KBM-7 (cell line): ENCODE data around the gene OR2AK2.
A peak's percentile ranks its signal among the peaks of the same experiment; 100 is the strongest.
"Not testable (repeated sequence)": the region's sequence is repeated elsewhere in the genome, so short reads cannot be mapped to it uniquely, and the experiment has no call there.

ENCODE experiments used
- DNase-seq: peaks from one replicate; pipeline ENCODE4 v3.0.0-alpha.2; 2015
- in situ Hi-C: fragments of 300-500 bp; cut with MboI; formaldehyde crosslinking; loops from 2 replicates; pipeline ENCODE4 v1.14.3; 2020; ENCODE audit warnings: low sequenced_read_pairs, low pct_unique_long_range_greater_than_20kb, mixed read lengths

OR2AK2 gene, protein sequence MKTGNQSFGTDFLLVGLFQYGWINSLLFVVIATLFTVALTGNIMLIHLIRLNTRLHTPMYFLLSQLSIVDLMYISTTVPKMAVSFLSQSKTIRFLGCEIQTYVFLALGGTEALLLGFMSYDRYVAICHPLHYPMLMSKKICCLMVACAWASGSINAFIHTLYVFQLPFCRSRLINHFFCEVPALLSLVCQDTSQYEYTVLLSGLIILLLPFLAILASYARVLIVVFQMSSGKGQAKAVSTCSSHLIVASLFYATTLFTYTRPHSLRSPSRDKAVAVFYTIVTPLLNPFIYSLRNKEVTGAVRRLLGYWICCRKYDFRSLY

GRCh38 chr1:247964933-247965332 lies at the start of gene OR2AK2:
OR2AK2 (plus strand) TSS chr1:247965233; CDS start chr1:247965377, 144 bp downstream.
- DNase-seq, result no peak
- in situ Hi-C loops, result no loop called here

DNA sequence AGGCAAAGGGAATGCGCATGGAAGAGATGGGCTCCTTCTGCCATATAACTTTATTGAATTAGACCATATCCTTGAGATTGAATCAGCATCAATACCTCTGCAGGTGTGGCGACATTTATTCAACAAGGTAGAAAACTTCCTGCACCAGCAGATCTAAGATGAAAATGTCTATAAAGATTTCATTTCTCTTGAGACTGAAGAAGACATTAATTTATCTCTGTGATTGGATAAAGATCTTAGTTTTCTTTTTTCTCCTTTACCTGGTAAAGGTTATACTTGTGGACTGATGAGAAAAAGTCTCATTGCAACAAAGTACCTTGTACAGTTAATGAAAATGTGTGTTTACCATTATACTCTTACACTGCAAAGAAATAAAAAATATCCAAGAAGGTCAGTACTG lies 45.1 kb upstream of the OR2AK2 start, which contains the start of gene OR2T8:
TSS of gene OR2T8 (plus strand) at position 301 of the 400 bp plus-strand sequence. CDS start 766 bp downstream, outside the sequence.
- no peak for DNase-seq
- in situ Hi-C loops, result no loop called here

DNA sequence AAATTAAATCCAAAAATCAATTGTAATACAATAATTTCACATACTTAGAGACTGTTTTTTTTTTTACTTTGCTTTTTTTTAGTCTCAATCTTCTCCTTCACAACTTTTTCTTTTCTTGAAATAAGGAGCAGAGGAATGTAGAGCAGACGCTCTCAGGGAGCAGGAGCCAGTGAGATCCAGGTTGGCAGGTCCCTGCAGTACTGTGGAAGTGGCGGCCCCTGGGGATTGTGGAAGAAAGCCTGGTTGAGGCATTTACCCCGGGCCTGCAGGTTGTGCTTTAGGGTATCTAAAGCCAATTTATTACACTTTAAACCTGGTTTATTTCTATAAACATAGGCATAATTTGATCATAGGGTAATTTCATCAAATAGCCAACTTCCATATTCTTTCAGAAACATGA lies 41.1 kb upstream of the OR2AK2 start:
- no peak for DNase-seq
- in situ Hi-C loops, result no loop called here

DNA sequence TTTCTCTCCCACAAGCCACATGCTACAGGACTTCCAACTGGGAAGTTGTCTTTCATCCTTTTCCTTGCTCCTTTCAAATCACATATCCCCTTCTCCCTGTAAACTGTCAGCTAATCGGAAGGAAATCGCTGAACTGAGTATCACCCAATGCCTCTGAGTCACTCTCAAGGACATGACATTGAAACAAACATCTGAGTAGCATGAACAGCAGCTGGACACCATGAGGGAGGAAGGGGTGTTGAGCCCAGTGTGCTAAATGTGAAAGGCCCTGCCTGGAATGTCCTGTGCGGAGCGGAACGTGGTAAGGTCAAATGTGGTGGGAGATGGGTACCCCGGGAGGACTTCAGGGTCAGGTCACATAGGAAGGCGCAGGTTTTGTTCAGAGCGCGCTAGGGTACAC lies 40.2 kb upstream of the OR2AK2 start, which contains the start of gene OR2AJ1:
TSS of gene OR2AJ1 (plus strand) at position 22 of the 400 bp plus-strand sequence. CDS start 8,880 bp downstream, outside the sequence.
- no peak for DNase-seq
- in situ Hi-C loops, result no loop called here

DNA sequence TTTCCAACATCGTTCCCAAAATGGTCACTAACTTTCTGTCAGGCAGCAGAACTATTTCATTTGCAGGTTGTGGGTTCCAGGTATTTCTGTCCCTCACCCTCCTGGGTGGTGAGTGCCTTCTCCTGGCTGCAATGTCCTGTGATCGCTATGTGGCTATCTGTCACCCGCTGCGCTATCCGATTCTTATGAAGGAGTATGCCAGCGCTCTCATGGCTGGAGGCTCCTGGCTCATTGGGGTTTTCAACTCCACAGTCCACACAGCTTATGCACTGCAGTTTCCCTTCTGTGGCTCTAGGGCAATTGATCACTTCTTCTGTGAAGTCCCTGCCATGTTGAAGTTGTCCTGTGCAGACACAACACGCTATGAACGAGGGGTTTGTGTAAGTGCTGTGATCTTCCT lies 31.0 kb upstream of the OR2AK2 start:
- DNase-seq, result no peak
- in situ Hi-C loops, result no loop called here

- in situ Hi-C loops, result no loop called here
Measured at GRCh38 chr1:247935781-247936180, 29.3 kb upstream of the OR2AK2 start.

DNA sequence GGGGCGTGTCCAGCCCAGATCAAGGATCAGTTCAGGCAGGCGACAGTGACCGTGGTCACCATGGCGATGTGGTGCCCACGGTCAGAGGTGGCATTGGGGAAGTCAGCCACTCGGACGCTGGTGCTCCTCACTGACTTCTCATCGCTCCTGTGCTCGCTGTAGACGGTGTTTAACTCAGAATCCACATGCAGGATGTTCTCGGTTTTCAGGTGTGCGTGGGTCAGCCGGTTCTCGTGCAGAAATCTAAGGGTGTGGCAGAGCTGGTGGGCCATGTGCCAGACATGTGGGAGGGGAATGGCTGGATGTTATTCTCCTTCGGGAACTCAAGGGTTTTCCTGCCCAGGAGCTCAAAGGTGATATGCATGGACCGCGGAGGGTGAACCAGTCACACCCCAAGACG lies 28.6 kb upstream of the OR2AK2 start:
- in situ Hi-C loops, result no loop called here

More at GRCh38 chr1:247935781-247936180, 29.3 kb upstream of the OR2AK2 start:
- no peak for DNase-seq

DNA sequence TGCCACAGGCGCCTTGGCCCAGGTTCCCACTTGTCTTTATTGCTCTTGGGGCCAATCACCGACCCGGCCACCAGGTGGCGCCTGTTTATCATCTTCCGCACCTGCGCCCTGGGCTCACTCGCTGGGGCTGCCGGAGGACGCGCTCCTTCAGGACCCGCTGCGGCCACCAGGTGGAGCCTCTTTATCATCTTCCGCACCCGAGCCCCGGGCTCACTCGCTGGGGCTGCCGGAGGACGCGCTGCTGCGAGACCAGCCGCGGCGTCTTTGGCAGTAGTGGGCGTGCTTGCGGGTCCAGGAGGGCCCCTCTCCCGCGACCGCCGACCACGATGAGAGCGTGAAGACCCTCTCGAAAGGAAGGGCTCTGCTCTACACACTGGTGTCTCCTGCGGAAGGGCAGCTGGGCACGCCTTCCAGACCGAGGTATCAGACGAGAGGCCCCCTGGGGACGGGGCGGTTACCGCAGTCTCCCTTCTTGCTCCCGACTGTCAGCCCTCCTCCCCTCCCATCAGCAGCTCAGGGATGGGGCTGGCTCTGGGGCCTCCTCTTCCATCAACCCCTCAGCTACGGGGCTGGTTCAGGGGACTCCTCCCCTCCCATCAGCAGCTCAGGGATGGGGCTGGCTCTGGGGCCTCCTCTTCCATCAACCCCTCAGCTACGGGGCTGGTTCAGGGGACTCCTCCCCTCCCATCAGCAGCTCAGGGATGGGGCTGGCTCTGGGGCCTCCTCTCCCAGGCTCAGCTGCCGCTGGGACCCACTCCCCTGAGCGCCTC lies 27.9 kb upstream of the OR2AK2 start:
- in situ Hi-C loops, result not testable (repeated sequence)
- DNase-seq, result peak; percentile 100

More for the DNA sequence above, 28.6 kb upstream of the OR2AK2 start:
- no peak for DNase-seq

DNA sequence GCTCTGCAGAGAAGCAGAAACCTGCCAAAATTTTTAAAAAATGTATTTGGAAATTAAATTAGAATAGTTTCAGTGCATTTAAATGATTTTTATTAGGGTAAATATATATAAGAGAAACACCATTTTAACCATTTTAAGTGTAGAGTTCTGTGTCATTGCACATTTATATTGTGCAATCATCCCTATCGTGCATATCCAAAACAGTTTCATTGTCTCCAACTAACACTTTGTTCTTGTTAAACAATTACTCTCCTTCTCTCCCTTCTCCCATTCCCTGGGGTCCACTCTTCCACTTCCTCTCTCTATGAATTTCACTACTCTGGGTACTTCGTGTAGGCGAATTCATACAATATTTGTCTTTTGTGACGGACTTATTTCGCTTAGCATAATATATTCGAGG lies 22.4 kb upstream of the OR2AK2 start:
- DNase-seq, result no peak
- in situ Hi-C loops, result no loop called here

DNA sequence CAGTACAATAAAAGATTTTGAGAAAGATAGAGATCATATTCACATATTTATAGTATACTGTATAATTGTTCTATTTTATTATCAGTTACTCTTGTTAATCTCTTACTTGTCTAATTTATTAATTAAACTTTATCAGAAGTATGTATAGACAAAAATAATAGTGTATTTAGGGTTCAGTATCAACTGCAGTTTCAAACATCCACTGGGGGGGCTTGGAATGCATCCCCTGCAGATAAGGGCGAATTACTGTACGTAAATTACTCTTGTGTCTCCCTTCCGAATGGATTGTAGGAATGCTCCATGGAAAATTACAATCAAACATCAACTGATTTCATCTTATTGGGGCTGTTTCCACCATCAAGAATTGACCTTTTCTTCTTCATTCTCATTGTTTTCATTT lies 16.5 kb upstream of the OR2AK2 start, which contains the start of gene OR2L8:
TSS of gene OR2L8 (plus strand) at position 301 of the 400 bp plus-strand sequence. CDS start at position 301, 0 bp downstream.
- in situ Hi-C loops, result no loop called here
- no peak for DNase-seq

DNA sequence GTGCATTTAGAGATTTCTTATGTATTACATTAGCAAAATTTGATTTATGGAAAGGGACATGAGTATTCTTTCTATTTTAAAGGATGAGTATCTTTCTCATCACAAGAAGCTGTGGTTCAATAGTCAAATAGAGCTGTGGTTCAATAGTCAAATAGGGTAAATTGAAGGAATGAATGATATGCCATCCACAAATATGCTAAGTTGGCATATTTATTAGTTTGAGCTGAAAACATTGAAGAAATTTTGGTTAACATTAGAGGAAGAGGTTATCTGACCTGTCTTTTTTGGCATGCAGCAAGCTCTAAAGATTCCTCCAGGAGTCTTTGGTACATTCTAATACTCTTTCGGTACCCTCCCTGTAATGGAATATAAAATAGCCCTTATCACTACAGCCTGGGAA lies 11.6 kb upstream of the OR2AK2 start:
- in situ Hi-C loops, result no loop called here
- no peak for DNase-seq

DNA sequence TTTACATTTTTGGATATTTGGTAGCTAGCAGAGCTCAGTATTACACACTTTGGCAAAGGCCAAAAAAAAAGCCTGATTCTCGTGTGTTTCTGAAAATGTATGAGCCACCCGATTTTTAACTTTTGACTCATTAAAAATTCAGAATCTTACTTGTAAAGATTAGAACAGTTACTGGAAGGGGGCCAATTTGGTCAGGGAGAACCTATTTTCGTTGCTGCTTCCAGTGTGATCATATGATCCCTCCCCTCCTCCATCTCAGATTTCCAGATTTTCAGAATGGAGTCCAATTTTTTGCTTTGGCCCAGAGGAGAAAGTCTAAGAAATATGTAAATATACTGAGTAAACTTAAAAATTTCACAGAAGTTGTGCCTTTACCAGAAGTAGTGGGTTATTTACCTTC lies 3.2 kb upstream of the OR2AK2 start:
- in situ Hi-C loops, result no loop called here
- DNase-seq, result no peak

- DNase-seq, result peak; percentile 3
- in situ Hi-C loops, result no loop called here
Measured at GRCh38 chr1:247962911-247963588, 2.0 kb upstream of the OR2AK2 start.

- in situ Hi-C loops, result no loop called here
Measured at GRCh38 chr1:247966532-247967204, 1.6 kb downstream of the OR2AK2 start.

DNA sequence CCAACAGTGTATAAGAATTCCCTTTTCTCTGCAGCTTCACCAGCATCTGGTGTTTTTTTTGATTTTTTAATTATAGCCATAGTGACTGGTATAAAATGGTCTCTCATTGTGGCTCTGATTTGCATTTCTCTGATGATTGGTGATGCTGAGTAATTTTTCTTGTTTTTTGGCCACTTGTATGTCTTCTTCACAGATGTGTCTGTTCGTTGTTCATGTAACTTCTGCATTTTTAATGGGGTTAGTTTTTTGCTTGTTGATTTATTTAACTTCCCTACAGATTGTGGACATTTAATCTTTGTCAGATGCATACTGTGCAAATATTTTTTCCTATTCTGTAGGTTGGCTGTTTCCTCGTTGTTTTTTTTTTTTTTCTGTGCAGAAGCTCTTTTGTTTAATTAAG lies 28.0 kb downstream of the OR2AK2 start:
- in situ Hi-C loops, result no loop called here
- no peak for DNase-seq

More at GRCh38 chr1:247966532-247967204, 1.6 kb downstream of the OR2AK2 start:
- no peak for DNase-seq

DNA sequence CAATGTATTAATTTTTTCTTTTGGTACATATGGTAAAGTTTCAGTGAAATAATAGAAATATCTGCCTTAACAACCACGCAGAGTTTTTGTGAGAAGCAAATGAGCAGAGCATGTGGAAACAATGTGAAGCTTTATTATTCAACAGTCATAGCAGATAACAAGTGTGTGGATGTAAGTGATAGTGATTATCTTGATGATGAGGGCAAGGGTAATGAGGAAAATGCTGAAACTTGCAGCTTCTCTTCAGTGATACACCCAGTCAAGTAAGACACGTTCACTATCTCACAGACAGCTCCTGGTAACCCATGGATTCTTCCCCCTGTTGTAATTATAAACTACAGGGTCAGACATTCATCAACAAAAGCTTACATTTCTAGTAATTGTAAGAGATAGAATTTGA lies 33.8 kb downstream of the OR2AK2 start:
- in situ Hi-C loops, result no loop called here

DNA sequence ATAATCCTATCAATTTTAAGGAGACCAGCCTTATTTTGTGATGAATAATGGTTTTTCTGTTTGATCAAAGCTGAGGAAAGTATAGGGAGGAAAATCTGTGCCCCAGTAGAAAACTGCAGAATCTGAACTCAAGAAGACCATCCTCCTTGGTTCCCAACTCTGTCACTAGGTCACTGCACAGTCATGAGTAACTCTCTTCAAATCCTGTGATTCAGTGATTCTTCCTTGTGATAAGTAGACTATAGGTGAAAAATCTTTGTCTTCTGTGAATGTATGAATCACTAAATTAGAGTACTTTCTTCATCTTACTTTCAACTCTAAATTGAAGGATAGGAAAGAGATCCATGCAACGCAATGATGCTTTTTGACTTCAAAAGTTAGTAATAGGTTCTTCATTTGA lies 35.1 kb downstream of the OR2AK2 start:
- DNase-seq, result no peak

More for the DNA sequence above, 33.8 kb downstream of the OR2AK2 start:
- DNase-seq, result no peak

GRCh38 chr1:248007778-248008177 lies 42.7 kb downstream of the OR2AK2 start:
- in situ Hi-C loops, result no loop called here
- DNase-seq, result no peak

More for the DNA sequence above, 35.1 kb downstream of the OR2AK2 start:
- in situ Hi-C loops, result no loop called here

DNA sequence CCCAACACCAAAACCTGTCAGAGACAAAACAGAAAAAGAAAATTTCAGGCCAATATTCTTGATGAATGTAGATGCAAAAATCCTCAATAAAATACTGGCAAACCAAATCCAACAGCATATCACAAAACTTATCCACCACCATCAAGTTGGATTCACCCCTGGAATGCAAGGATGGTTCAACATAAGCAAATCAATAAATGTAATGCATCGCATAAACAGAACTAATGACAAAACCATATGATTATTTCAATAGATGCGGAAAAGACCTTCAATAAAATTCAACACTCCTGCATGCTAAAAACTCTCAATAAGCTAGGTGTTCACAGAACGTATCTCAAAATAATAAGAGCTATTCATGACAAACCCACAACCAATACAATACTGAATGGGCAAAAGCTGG lies 44.6 kb downstream of the OR2AK2 start:
- DNase-seq, result no peak
- in situ Hi-C loops, result no loop called here
